ENCODE results near the gene FUT3.

The FUT3 gene

GRCh38 chr19:5800361-5801270, 50.6 kb downstream of the FUT3 start:
- no peak for DNase-seq (ENCODE audit: low read depth)

GRCh38 chr19:5799247-5800241, 51.7 kb downstream of the FUT3 start:
- DNase-seq (ENCODE audit: low read depth): no peak

GRCh38 chr19:5798244-5798643, 53.0 kb downstream of the FUT3 start:
- no peak for DNase-seq (ENCODE audit: low read depth)

- no peak for DNase-seq (ENCODE audit: low read depth)
Observed at GRCh38 chr19:5795382-5795919, 55.8 kb downstream of the FUT3 start.

- DNase-seq (ENCODE audit: low read depth): no peak
Observed at GRCh38 chr19:5793188-5793587, 58.1 kb downstream of the FUT3 start.
